ENCODE measurements around the gene TAF11L6.
"Not testable (repeated sequence)": the region's sequence is repeated elsewhere in the genome, so short reads cannot be mapped to it uniquely, and the experiment has no call there.

Gene TAF11L6

DNA sequence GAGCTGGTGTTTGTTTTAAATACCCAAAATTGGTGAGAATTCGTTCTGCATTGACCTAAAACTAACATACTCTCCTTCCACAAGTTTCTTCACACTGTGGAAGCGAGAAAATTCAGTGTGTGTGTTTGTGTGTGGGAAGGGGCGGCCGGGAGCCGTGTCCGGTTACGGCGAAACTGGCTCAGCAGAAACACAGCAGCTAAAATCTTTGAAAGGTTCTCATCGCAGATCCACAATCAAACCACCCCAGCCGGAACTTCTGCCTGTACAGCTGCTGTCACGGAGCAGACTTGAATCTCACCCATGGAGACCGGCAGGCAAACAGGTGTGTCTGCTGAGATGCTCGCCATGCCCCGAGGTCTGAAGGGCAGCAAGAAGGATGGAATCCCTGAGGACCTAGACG is at the start of gene TAF11L6:
TAF11L6 (plus strand) TSS at position 301 of the 400 bp plus-strand sequence.
- not testable (repeated sequence) for ATAC-seq

DNA sequence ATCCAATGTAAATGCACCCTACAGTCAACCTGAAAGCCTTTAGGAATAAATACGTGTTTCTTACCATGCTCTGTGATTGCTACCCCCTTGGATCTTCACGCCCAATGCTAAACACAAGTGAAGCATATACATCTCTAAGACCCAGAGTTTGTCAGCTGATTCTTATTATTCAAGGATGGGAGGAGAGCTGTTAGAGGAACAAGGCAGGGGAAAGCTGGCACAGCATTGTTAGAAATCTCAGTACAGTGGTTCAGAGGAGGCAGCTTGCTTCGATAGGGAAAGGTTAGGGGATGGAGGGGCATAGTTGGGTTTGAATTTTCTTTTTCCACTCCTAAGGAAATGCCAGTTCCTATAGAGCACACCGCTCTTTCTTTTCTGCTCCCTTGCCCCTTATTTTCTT is 47.1 kb upstream of the TAF11L6 start:
- ATAC-seq = no peak
- TF ChIP-seq RARB (CRISPR knock-in tag; IDR thresholded peaks at IDR 0.05) (no peak), ESRRG (CRISPR knock-in tag; IDR thresholded peaks at IDR 0.05) (no peak), GLIS3 (CRISPR knock-in tag; IDR thresholded peaks at IDR 0.05) (no peak), TSHZ2 (CRISPR knock-in tag; IDR thresholded peaks at IDR 0.05) (no peak), ZFP3 (CRISPR knock-in tag; IDR thresholded peaks at IDR 0.05) (no peak), ZFP30 (CRISPR knock-in tag; IDR thresholded peaks at IDR 0.05) (no peak), CSDC2 (CRISPR knock-in tag; IDR thresholded peaks at IDR 0.05) (no peak), ZNF70 (CRISPR knock-in tag; IDR thresholded peaks at IDR 0.05) (no peak), ARNTL (CRISPR knock-in tag; IDR thresholded peaks at IDR 0.05; ENCODE audit: borderline replicate concordance, low read depth) (no peak), ISL1 (CRISPR knock-in tag; IDR thresholded peaks at IDR 0.05) (no peak), SNAI2 (CRISPR knock-in tag; IDR thresholded peaks at IDR 0.05) (no peak), CREB5 (CRISPR knock-in tag; IDR thresholded peaks at IDR 0.05; ENCODE audit: low read depth) (no peak), BACH2 (CRISPR knock-in tag; IDR thresholded peaks at IDR 0.05; ENCODE audit: borderline replicate concordance) (no peak), TCF4 (CRISPR knock-in tag; IDR thresholded peaks at IDR 0.05; ENCODE audit: borderline replicate concordance) (no peak), ZNF565 (CRISPR knock-in tag; conservative IDR thresholded peaks at IDR 0.05; ENCODE audit: low read depth) (no peak), ZNF8 (CRISPR knock-in tag; IDR thresholded peaks at IDR 0.05) (no peak)
- TF ChIP-seq, protein P1, sequence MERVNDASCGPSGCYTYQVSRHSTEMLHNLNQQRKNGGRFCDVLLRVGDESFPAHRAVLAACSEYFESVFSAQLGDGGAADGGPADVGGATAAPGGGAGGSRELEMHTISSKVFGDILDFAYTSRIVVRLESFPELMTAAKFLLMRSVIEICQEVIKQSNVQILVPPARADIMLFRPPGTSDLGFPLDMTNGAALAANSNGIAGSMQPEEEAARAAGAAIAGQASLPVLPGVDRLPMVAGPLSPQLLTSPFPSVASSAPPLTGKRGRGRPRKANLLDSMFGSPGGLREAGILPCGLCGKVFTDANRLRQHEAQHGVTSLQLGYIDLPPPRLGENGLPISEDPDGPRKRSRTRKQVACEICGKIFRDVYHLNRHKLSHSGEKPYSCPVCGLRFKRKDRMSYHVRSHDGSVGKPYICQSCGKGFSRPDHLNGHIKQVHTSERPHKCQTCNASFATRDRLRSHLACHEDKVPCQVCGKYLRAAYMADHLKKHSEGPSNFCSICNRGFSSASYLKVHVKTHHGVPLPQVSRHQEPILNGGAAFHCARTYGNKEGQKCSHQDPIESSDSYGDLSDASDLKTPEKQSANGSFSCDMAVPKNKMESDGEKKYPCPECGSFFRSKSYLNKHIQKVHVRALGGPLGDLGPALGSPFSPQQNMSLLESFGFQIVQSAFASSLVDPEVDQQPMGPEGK (CRISPR knock-in tag; IDR thresholded peaks at IDR 0.05; ENCODE audit: borderline replicate concordance) = no peak

GRCh38 chr5:17482790-17483189 is 45.7 kb upstream of the TAF11L6 start:
- ATAC-seq = no peak
- TF ChIP-seq ZNF565 (CRISPR knock-in tag; conservative IDR thresholded peaks at IDR 0.05; ENCODE audit: low read depth) = no peak

DNA sequence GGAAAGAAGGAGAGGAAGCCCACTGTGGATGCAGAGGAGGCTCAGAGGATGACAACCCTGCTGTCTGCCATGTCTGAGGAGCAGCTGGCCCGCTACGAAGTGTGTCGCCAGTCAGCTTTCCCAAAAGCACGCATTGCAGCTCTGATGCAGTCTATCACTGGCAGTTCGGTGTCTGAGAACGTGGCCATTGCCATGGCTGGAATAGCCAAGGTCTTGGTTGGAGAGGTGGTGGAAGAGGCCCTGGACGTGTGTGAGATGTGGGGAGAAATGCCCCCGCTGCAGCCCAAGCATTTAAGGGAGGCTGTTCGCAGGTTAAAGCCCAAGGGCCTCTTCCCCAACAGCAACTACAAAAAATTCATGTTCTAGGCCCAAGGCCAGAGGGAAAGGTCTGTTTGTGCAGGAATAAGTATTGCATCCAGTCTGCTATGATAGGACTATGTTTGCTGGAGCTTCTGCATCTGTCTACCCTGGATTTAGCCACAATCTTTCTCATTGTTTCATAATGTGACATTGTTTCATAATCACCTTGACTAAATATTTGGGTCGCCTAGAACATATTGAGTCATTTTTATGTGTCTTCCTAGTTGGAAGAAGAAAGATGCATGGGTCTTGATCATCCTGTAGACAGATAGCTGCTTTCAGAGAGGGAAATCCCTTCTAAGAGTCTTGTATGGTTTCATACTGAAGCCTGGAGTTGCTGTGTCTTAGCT is 41.9 kb upstream of the TAF11L6 start:
- not testable (repeated sequence) for ATAC-seq

DNA sequence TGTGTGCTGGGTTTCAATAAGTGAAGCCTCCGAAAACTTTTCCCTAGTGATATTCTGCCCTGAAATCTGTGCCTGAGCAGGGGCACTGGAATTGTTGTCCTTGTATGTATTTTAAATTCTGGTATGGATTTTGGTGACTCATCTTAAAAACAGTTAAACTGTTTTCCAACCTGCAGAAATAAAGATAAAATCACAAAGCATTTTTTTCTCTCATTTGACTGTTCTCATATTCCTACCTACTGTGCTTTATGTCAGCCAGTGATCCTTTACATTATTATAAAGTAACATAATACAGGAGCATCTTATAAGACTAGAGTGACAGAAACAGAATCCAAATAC is 41.3 kb upstream of the TAF11L6 start:
- no peak for ATAC-seq
- TF ChIP-seq GLIS3 (CRISPR knock-in tag; IDR thresholded peaks at IDR 0.05) = no peak
- TF ChIP-seq ZNF70 (CRISPR knock-in tag; IDR thresholded peaks at IDR 0.05) = no peak
- no peak for TF ChIP-seq ZFP3 (CRISPR knock-in tag; IDR thresholded peaks at IDR 0.05)
- TF ChIP-seq PPARA (CRISPR knock-in tag; IDR thresholded peaks at IDR 0.05; ENCODE audit: borderline replicate concordance) = no peak
- TF ChIP-seq TOX (CRISPR knock-in tag; IDR thresholded peaks at IDR 0.05; ENCODE audit: borderline replicate concordance) = no peak
- TF ChIP-seq ZFP30 (CRISPR knock-in tag; IDR thresholded peaks at IDR 0.05) = no peak

DNA sequence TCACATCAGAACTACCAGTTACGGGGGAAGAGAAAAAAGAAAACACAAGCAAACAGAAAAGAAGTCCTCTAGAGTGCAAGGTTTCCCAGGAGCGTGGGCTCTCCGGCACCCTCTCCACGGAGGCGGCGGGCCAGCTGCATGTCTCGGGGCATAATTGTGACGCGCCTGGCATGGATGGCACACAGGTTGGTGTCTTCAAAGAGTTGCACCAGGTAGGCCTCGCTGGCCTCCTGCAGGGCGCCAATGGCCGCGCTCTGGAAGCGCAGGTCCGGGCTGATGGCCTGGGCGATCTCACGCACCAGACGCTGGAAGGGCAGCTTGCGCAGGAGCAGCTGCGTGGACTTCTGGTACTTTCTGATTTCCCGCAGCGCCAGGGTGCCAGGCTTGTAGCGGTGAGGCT is 37.2 kb upstream of the TAF11L6 start:
- not testable (repeated sequence) for ATAC-seq
